SJSA1 (cell line): ENCODE measurements around the gene ZNF521. TPM values are rescaled to one million over a fixed set of nuclear protein-coding genes. Genes with fewer than 3 reads are reported as not detected.

Experiments
- DNase-seq, 2 experiments: peaks; one replicate each; pipeline ENCODE4 v3.0.0-alpha.2; 2015 to 2020; ENCODE audit warnings: low spot score in 2 of 2, low read depth in 1 of 2
- H3K27ac ChIP-seq: fragments of 250-450 bp; sonication (Bioruptor Pico); 2 replicates; pipeline ENCODE4 v1.5.1; 2020; ENCODE audit warnings: mild to moderate bottlenecking, moderate library complexity
- H3K27me3 ChIP-seq: fragments of 250-450 bp; sonication (Bioruptor Pico); replicated peaks from 2 replicates; pipeline ENCODE4 v1.5.1; 2020; ENCODE audit warnings: mild to moderate bottlenecking, moderate library complexity
- H3K36me3 ChIP-seq: fragments of 250-450 bp; sonication (Bioruptor Pico); 2 replicates; pipeline ENCODE4 v1.5.1; 2020; ENCODE audit warnings: mild to moderate bottlenecking
- H3K4me1 ChIP-seq: fragments of 250-450 bp; sonication (Bioruptor Pico); replicated peaks from 2 replicates; pipeline ENCODE4 v1.6.1; 2021; ENCODE audit warnings: mild to moderate bottlenecking
- H3K4me3 ChIP-seq: fragments of 250-450 bp; sonication (Bioruptor Pico); 2 replicates; pipeline ENCODE4 v1.5.1; 2020; ENCODE audit warnings: mild to moderate bottlenecking
- H3K9me3 ChIP-seq: fragments of 250-450 bp; sonication (Bioruptor Pico); replicated peaks from 2 replicates; pipeline ENCODE4 v1.5.1; 2020; ENCODE audit warnings: mild to moderate bottlenecking
- total RNA-seq: library from RNA; depleted of rRNA; stranded (reverse); fragments of >200 nt; shearing (Covaris generic); gene quantifications from 2 replicates; pipeline ENCODE4 v1.2.3, GENCODE V29; 2014

ZNF521 gene
- total RNA-seq, 1 experiment from 2014 or later, result 0.34 TPM

GRCh38 chr18:25322806-25323205 is 29.2 kb downstream of the ZNF521 start:
- no peak overlapping the region for H3K4me3 ChIP-seq
- DNase-seq, result no peak
- no peaks in the 10 kb centered on the region for H3K9me3 ChIP-seq
- no peak overlapping the region for H3K27ac ChIP-seq
- H3K36me3 ChIP-seq, result no peaks in the 10 kb centered on the region
- H3K4me1 ChIP-seq, result no peaks in the 10 kb centered on the region
- H3K27me3 ChIP-seq, result no peaks in the 10 kb centered on the region

GRCh38 chr18:25316381-25317018 is 35.5 kb downstream of the ZNF521 start:
- DNase-seq, result no peak
- no peak overlapping the region for H3K27ac ChIP-seq

GRCh38 chr18:25314838-25315190 is 37.2 kb downstream of the ZNF521 start:
- no peak overlapping the region for H3K4me3 ChIP-seq
- no peaks in the 10 kb centered on the region for H3K9me3 ChIP-seq
- no peak for DNase-seq
- no peaks in the 10 kb centered on the region for H3K36me3 ChIP-seq
- no peaks in the 10 kb centered on the region for H3K27me3 ChIP-seq
- H3K27ac ChIP-seq, result no peak overlapping the region
- no peaks in the 10 kb centered on the region for H3K4me1 ChIP-seq

More at GRCh38 chr18:25316381-25317018, 35.5 kb downstream of the ZNF521 start:
- Histone ChIP-seq H3K27me3 (no peaks in the 10 kb centered on the region), H3K4me3 (no peak overlapping the region), H3K36me3 (no peaks in the 10 kb centered on the region), H3K9me3 (no peaks in the 10 kb centered on the region), H3K4me1 (no peaks in the 10 kb centered on the region)

GRCh38 chr18:25314151-25314837 is 37.7 kb downstream of the ZNF521 start:
- no peak overlapping the region for H3K27ac ChIP-seq
- no peaks in the 10 kb centered on the region for H3K27me3 ChIP-seq
- no peak for DNase-seq
- H3K9me3 ChIP-seq, result no peaks in the 10 kb centered on the region
- no peaks in the 10 kb centered on the region for H3K36me3 ChIP-seq
- no peaks in the 10 kb centered on the region for H3K4me1 ChIP-seq
- no peak overlapping the region for H3K4me3 ChIP-seq

GRCh38 chr18:25313268-25313667 is 38.7 kb downstream of the ZNF521 start:
- no peaks in the 10 kb centered on the region for H3K9me3 ChIP-seq
- no peaks in the 10 kb centered on the region for H3K27me3 ChIP-seq
- no peaks in the 10 kb centered on the region for H3K4me1 ChIP-seq
- H3K36me3 ChIP-seq, result no peaks in the 10 kb centered on the region
- no peak overlapping the region for H3K4me3 ChIP-seq
- no peak for DNase-seq
- no peak overlapping the region for H3K27ac ChIP-seq

- no peaks in the 10 kb centered on the region for H3K27me3 ChIP-seq
- no peak overlapping the region for H3K27ac ChIP-seq
- peak in 1 of 2 experiments; percentile 22 for DNase-seq
- H3K4me1 ChIP-seq, result no peaks in the 10 kb centered on the region
- no peaks in the 10 kb centered on the region for H3K36me3 ChIP-seq
- no peaks in the 10 kb centered on the region for H3K9me3 ChIP-seq
- H3K4me3 ChIP-seq, result no peak overlapping the region
Measured at GRCh38 chr18:25310045-25310444, 41.9 kb downstream of the ZNF521 start.

- H3K9me3 ChIP-seq, result no peaks in the 10 kb centered on the region
- H3K4me1 ChIP-seq, result no peaks in the 10 kb centered on the region
- H3K27ac ChIP-seq, result no peak overlapping the region
- no peaks in the 10 kb centered on the region for H3K36me3 ChIP-seq
- no peak overlapping the region for H3K4me3 ChIP-seq
- no peak for DNase-seq
- no peaks in the 10 kb centered on the region for H3K27me3 ChIP-seq
Measured at GRCh38 chr18:25308381-25308780, 43.6 kb downstream of the ZNF521 start.

- no peaks in the 10 kb centered on the region for H3K27me3 ChIP-seq
- H3K4me1 ChIP-seq, result no peaks in the 10 kb centered on the region
- no peak for DNase-seq
- H3K27ac ChIP-seq, result no peak overlapping the region
- no peaks in the 10 kb centered on the region for H3K9me3 ChIP-seq
- no peak overlapping the region for H3K4me3 ChIP-seq
- no peaks in the 10 kb centered on the region for H3K36me3 ChIP-seq
Measured at GRCh38 chr18:25307192-25307591, 44.8 kb downstream of the ZNF521 start.

- DNase-seq, result no peak
- Histone ChIP-seq H3K27ac (no peak overlapping the region), H3K36me3 (no peaks in the 10 kb centered on the region), H3K27me3 (no peaks in the 10 kb centered on the region), H3K4me3 (no peak overlapping the region), H3K9me3 (no peaks in the 10 kb centered on the region), H3K4me1 (no peaks in the 10 kb centered on the region)
Measured at GRCh38 chr18:25306671-25307070, 45.3 kb downstream of the ZNF521 start.

- Histone ChIP-seq H3K4me1 (no peaks in the 10 kb centered on the region), H3K4me3 (no peak overlapping the region), H3K27ac (no peak overlapping the region), H3K36me3 (no peaks in the 10 kb centered on the region), H3K27me3 (no peaks in the 10 kb centered on the region), H3K9me3 (no peaks in the 10 kb centered on the region)
- DNase-seq, result no peak
Measured at GRCh38 chr18:25305584-25305983, 46.4 kb downstream of the ZNF521 start.

GRCh38 chr18:25300492-25300891 is 51.5 kb downstream of the ZNF521 start:
- Histone ChIP-seq H3K27me3 (no peaks in the 10 kb centered on the region), H3K4me3 (no peak overlapping the region), H3K27ac (no peak overlapping the region), H3K9me3 (no peaks in the 10 kb centered on the region), H3K4me1 (peaks cover 9% of the 10 kb centered on the region), H3K36me3 (no peaks in the 10 kb centered on the region)
- no peak for DNase-seq

GRCh38 chr18:25299426-25300300 is 52.3 kb downstream of the ZNF521 start:
- Histone ChIP-seq H3K27ac (peak overlapping the region; percentile 29; the same call in 1 of the 2 replicates), H3K36me3 (no peaks in the 10 kb centered on the region), H3K4me1 (peaks cover 9% of the 10 kb centered on the region), H3K27me3 (no peaks in the 10 kb centered on the region), H3K4me3 (no peak overlapping the region), H3K9me3 (no peaks in the 10 kb centered on the region)
- no peak for DNase-seq

GRCh38 chr18:25298853-25299274 is 53.1 kb downstream of the ZNF521 start:
- no peaks in the 10 kb centered on the region for H3K36me3 ChIP-seq
- H3K9me3 ChIP-seq, result no peaks in the 10 kb centered on the region
- H3K27ac ChIP-seq, result peak overlapping the region; percentile 29; the same call in 1 of the 2 replicates
- DNase-seq, result peak; percentile 41 to 57
- no peak overlapping the region for H3K4me3 ChIP-seq
- peaks cover 9% of the 10 kb centered on the region for H3K4me1 ChIP-seq
- no peaks in the 10 kb centered on the region for H3K27me3 ChIP-seq

- no peak for DNase-seq
- no peaks in the 10 kb centered on the region for H3K36me3 ChIP-seq
- no peaks in the 10 kb centered on the region for H3K9me3 ChIP-seq
- H3K27me3 ChIP-seq, result no peaks in the 10 kb centered on the region
- no peak overlapping the region for H3K4me3 ChIP-seq
- peaks cover 9% of the 10 kb centered on the region for H3K4me1 ChIP-seq
- no peak overlapping the region for H3K27ac ChIP-seq
Measured at GRCh38 chr18:25295624-25296138, 56.3 kb downstream of the ZNF521 start.
